Measurements from ENCODE around the gene BCOR.

The BCOR gene

GRCh38 chrX:40012039-40012867 is 85.5 kb downstream of the BCOR start:
- no peak overlapping the region for H3K27ac ChIP-seq (ENCODE audit: low read length, poor library complexity, severe bottlenecking)

GRCh38 chrX:40011322-40012038 is 86.3 kb downstream of the BCOR start:
- no peak overlapping the region for H2BK15ac ChIP-seq (ENCODE audit: low read depth, poor library complexity, severe bottlenecking)
- H3K36me3 ChIP-seq (ENCODE audit: control insufficient read depth in 1 of 2, insufficient read depth in 2 of 2, low read depth in 1 of 2, low read length in 2 of 2), result no peaks in the 10 kb centered on the region
- no peak overlapping the region for H2BK5ac ChIP-seq (ENCODE audit: low read depth, low read length, poor library complexity, severe bottlenecking)
- peaks cover 49% of the 10 kb centered on the region for H3K4me1 ChIP-seq (ENCODE audit: control insufficient read depth, insufficient read depth, low read depth, low read length)
- 36% methylated on average over 20 of the region's 24 CpGs for WGBS
- H3K4me2 ChIP-seq (ENCODE audit: low read length, poor library complexity, severe bottlenecking), result no peak overlapping the region
- peaks cover 0 to 67% of the 10 kb centered on the region in 2 experiments for H3K27me3 ChIP-seq (ENCODE audit: control insufficient read depth in 1 of 2, insufficient read depth in 1 of 2, low read length in 2 of 2)
- H3K14ac ChIP-seq (ENCODE audit: low read length in 2 of 2), result no peak overlapping the region
- peak overlapping the region; percentile 54 to 89 for H2BK12ac ChIP-seq (ENCODE audit: low read length in 2 of 2)
- peak overlapping the region; percentile 49 to 61 for H3K18ac ChIP-seq (ENCODE audit: low read depth in 1 of 2, low read length in 2 of 2)
- no peak for DNase-seq
- peak overlapping the region; percentile 69 for H3K9ac ChIP-seq (ENCODE audit: low read length)
- no peak overlapping the region for H3K23ac ChIP-seq (ENCODE audit: low read length in 2 of 2)
- H4K91ac ChIP-seq (ENCODE audit: low read length), result no peak overlapping the region
- H2AFZ ChIP-seq (ENCODE audit: low read depth, low read length), result no peak overlapping the region
- H3K27ac ChIP-seq (ENCODE audit: low read length, poor library complexity, severe bottlenecking), result peak overlapping the region; percentile 70
- H2BK120ac ChIP-seq (ENCODE audit: low read depth, low read length), result peak overlapping the region; percentile 43
- H2AK5ac ChIP-seq (ENCODE audit: low read length, severe bottlenecking), result peak overlapping the region; percentile 28
- no peaks in the 10 kb centered on the region for H3K9me3 ChIP-seq (ENCODE audit: control insufficient read depth, low read length)
- H4K8ac ChIP-seq (ENCODE audit: low read length), result no peak overlapping the region
- H3K79me1 ChIP-seq (replicated peaks; ENCODE audit: low read length, poor library complexity, severe bottlenecking), result no peaks in the 10 kb centered on the region
- peak overlapping the region in 1 of 2 experiments; percentile 74 for H3K4me3 ChIP-seq (ENCODE audit: insufficient read depth in 1 of 2, low read depth in 1 of 2, low read length in 2 of 2)
- H3K4ac ChIP-seq (ENCODE audit: low read depth in 1 of 2, low read length in 2 of 2), result peak overlapping the region in 1 of 2 experiments; percentile 49

More at GRCh38 chrX:40012039-40012867, 85.5 kb downstream of the BCOR start:
- WGBS, result under 1% methylated on average over 38 of the region's 60 CpGs
- Histone ChIP-seq H3K36me3 (ENCODE audit: control insufficient read depth in 1 of 2, insufficient read depth in 2 of 2, low read depth in 1 of 2, low read length in 2 of 2) (no peaks in the 10 kb centered on the region), H2BK15ac (ENCODE audit: low read depth, poor library complexity, severe bottlenecking) (peak overlapping the region; percentile 93), H3K23ac (ENCODE audit: low read length in 2 of 2) (peak overlapping the region in 1 of 2 experiments; percentile 72), H4K91ac (ENCODE audit: low read length) (peak overlapping the region; percentile 95), H3K18ac (ENCODE audit: low read depth in 1 of 2, low read length in 2 of 2) (peak overlapping the region; percentile 29 to 89), H3K9me3 (ENCODE audit: control insufficient read depth, low read length) (no peaks in the 10 kb centered on the region), H3K14ac (ENCODE audit: low read length in 2 of 2) (no peak overlapping the region), H4K8ac (ENCODE audit: low read length) (peak overlapping the region; percentile 91), H3K4me3 (ENCODE audit: insufficient read depth in 1 of 2, low read depth in 1 of 2, low read length in 2 of 2) (peak overlapping the region in 1 of 2 experiments; percentile 74), H3K79me1 (replicated peaks; ENCODE audit: low read length, poor library complexity, severe bottlenecking) (no peaks in the 10 kb centered on the region), H2BK12ac (ENCODE audit: low read length in 2 of 2) (peak overlapping the region; percentile 77 to 89), H2AFZ (ENCODE audit: low read depth, low read length) (no peak overlapping the region), H3K4ac (ENCODE audit: low read depth in 1 of 2, low read length in 2 of 2) (peak overlapping the region; percentile 46 to 60), H3K27me3 (ENCODE audit: control insufficient read depth in 1 of 2, insufficient read depth in 1 of 2, low read length in 2 of 2) (peaks cover 0 to 59% of the 10 kb centered on the region in 2 experiments), H2BK120ac (ENCODE audit: low read depth, low read length) (peak overlapping the region; percentile 73), H3K9ac (ENCODE audit: low read length) (peak overlapping the region; percentile 69), H2AK5ac (ENCODE audit: low read length, severe bottlenecking) (no peak overlapping the region), H3K4me2 (ENCODE audit: low read length, poor library complexity, severe bottlenecking) (peak overlapping the region; percentile 69), H3K4me1 (ENCODE audit: control insufficient read depth, insufficient read depth, low read depth, low read length) (peaks cover 48% of the 10 kb centered on the region), H2BK5ac (ENCODE audit: low read depth, low read length, poor library complexity, severe bottlenecking) (peak overlapping the region; percentile 8)
- DNase-seq, result peak; percentile 90

- no peaks in the 10 kb centered on the region for H3K36me3 ChIP-seq (ENCODE audit: control insufficient read depth in 1 of 2, insufficient read depth in 2 of 2, low read depth in 1 of 2, low read length in 2 of 2)
- 8% methylated on average over 20 of the region's 21 CpGs for WGBS
- H3K9me3 ChIP-seq (ENCODE audit: control insufficient read depth, low read length), result no peaks in the 10 kb centered on the region
- H3K4me3 ChIP-seq (ENCODE audit: insufficient read depth in 1 of 2, low read depth in 1 of 2, low read length in 2 of 2), result no peak overlapping the region
- no peak overlapping the region for H3K4ac ChIP-seq (ENCODE audit: low read depth in 1 of 2, low read length in 2 of 2)
- H2BK120ac ChIP-seq (ENCODE audit: low read depth, low read length), result peak overlapping the region; percentile 34
- no peak overlapping the region for H3K4me2 ChIP-seq (ENCODE audit: low read length, poor library complexity, severe bottlenecking)
- H2BK12ac ChIP-seq (ENCODE audit: low read length in 2 of 2), result peak overlapping the region in 1 of 2 experiments; percentile 72
- H2AK5ac ChIP-seq (ENCODE audit: low read length, severe bottlenecking), result peak overlapping the region; percentile 28
- H4K91ac ChIP-seq (ENCODE audit: low read length), result no peak overlapping the region
- peaks cover 56% of the 10 kb centered on the region for H3K4me1 ChIP-seq (ENCODE audit: control insufficient read depth, insufficient read depth, low read depth, low read length)
- H2BK5ac ChIP-seq (ENCODE audit: low read depth, low read length, poor library complexity, severe bottlenecking), result no peak overlapping the region
- no peak overlapping the region for H3K9ac ChIP-seq (ENCODE audit: low read length)
- H3K18ac ChIP-seq (ENCODE audit: low read depth in 1 of 2, low read length in 2 of 2), result peak overlapping the region; percentile 9 to 61
- no peak overlapping the region for H3K23ac ChIP-seq (ENCODE audit: low read length in 2 of 2)
- peak overlapping the region; percentile 70 for H3K27ac ChIP-seq (ENCODE audit: low read length, poor library complexity, severe bottlenecking)
- peak; percentile 44 for DNase-seq
- H3K79me1 ChIP-seq (replicated peaks; ENCODE audit: low read length, poor library complexity, severe bottlenecking), result no peaks in the 10 kb centered on the region
- peak overlapping the region; percentile 12 for H4K8ac ChIP-seq (ENCODE audit: low read length)
- peak overlapping the region in 1 of 2 experiments; percentile 7 for H3K14ac ChIP-seq (ENCODE audit: low read length in 2 of 2)
- H2BK15ac ChIP-seq (ENCODE audit: low read depth, poor library complexity, severe bottlenecking), result no peak overlapping the region
- H3K27me3 ChIP-seq (ENCODE audit: control insufficient read depth in 1 of 2, insufficient read depth in 1 of 2, low read length in 2 of 2), result peaks cover 0 to 69% of the 10 kb centered on the region in 2 experiments
- no peak overlapping the region for H2AFZ ChIP-seq (ENCODE audit: low read depth, low read length)
Measured at GRCh38 chrX:40010550-40011321, 87.0 kb downstream of the BCOR start.

Measured in mesenchymal stem cell (in vitro differentiated cells and primary cell).